DOHH2 (cell line): Measurements from ENCODE around the gene TMSB10.

ENCODE experiments used
- H3F3A ChIP-seq: fragments of 200-600 bp; sonication (generic), shearing (Covaris generic); 2 replicates; pipeline ENCODE4 v1.6.0; 2016; ENCODE audit warnings: antibody characterized with exemption, mild to moderate bottlenecking; ENCODE audit not compliant: control insufficient read depth, insufficient read depth
- H3K27ac ChIP-seq: fragments of 200-600 bp; sonication (generic); 2 replicates; pipeline ENCODE4 v1.5.1; 2014; ENCODE audit warnings: low read depth, mild to moderate bottlenecking, low read length, moderate library complexity
- H3K27me3 ChIP-seq: fragments of 200-600 bp; sonication (generic); 2 replicates; pipeline ENCODE4 v1.6.1; 2014; ENCODE audit warnings: mild to moderate bottlenecking, low read length, mixed read lengths; ENCODE audit not compliant: control insufficient read depth
- H3K36me3 ChIP-seq: fragments of 200-600 bp; sonication (generic); 2 replicates; pipeline ENCODE4 v1.6.1; 2014; ENCODE audit warnings: mild to moderate bottlenecking, low read length, moderate library complexity, mixed read lengths; ENCODE audit not compliant: control insufficient read depth
- H3K4me1 ChIP-seq: fragments of 200-600 bp; sonication (generic); 2 replicates; pipeline ENCODE4 v1.6.1; 2014; ENCODE audit warnings: mild to moderate bottlenecking, low read length, mixed read lengths; ENCODE audit not compliant: control insufficient read depth
- H3K4me2 ChIP-seq: fragments of 200-600 bp; sonication (generic); 2 replicates; pipeline ENCODE4 v1.6.0; 2014; ENCODE audit warnings: mild to moderate bottlenecking, low read length, moderate library complexity
- H3K4me3 ChIP-seq: fragments of 200-600 bp; sonication (generic); 2 replicates; pipeline ENCODE4 v1.5.1; 2014; ENCODE audit warnings: mild to moderate bottlenecking, low read length, mixed read lengths
- H3K79me2 ChIP-seq: fragments of 200-600 bp; sonication (generic); 2 replicates; pipeline ENCODE4 v1.6.1; 2014; ENCODE audit warnings: mild to moderate bottlenecking, low read length, mixed read lengths; ENCODE audit not compliant: control insufficient read depth
- H3K9me2 ChIP-seq: fragments of 200-600 bp; sonication (generic); replicated peaks from 2 replicates; pipeline ENCODE4 v1.6.1; 2014; ENCODE audit warnings: mild to moderate bottlenecking, low read length, mixed read lengths; ENCODE audit not compliant: control insufficient read depth
- H3K9me3 ChIP-seq: fragments of 200-600 bp; sonication (generic); 2 replicates; pipeline ENCODE4 v1.6.1; 2014; ENCODE audit warnings: antibody characterized with exemption, low read length, mixed read lengths; ENCODE audit not compliant: control insufficient read depth, insufficient read depth
- H4K20me1 ChIP-seq: fragments of 200-600 bp; sonication (generic); 2 replicates; pipeline ENCODE4 v1.6.0; 2014; ENCODE audit warnings: low read depth, mild to moderate bottlenecking, antibody characterized with exemption, low read length, moderate library complexity; ENCODE audit not compliant: control insufficient read depth, insufficient read depth
- EZH2phosphoT487 ChIP-seq: fragments of 200-600 bp; sonication (generic); IDR thresholded peaks from 2 replicates; pipeline ENCODE4 v1.6.1; 2017; ENCODE audit warnings: borderline replicate concordance, mild to moderate bottlenecking, antibody characterized with exemption, low read length, moderate library complexity, mixed read lengths
- TF ChIP-seq, protein P1 (sequence below): fragments of 200-600 bp; sonication (generic); IDR thresholded peaks from one replicate; pipeline ENCODE4 v1.5.1; 2014; ENCODE audit warnings: antibody characterized with exemption, mild to moderate bottlenecking, low read depth, low read length; ENCODE audit not compliant: poor library complexity, severe bottlenecking

TMSB10 gene

DNA sequence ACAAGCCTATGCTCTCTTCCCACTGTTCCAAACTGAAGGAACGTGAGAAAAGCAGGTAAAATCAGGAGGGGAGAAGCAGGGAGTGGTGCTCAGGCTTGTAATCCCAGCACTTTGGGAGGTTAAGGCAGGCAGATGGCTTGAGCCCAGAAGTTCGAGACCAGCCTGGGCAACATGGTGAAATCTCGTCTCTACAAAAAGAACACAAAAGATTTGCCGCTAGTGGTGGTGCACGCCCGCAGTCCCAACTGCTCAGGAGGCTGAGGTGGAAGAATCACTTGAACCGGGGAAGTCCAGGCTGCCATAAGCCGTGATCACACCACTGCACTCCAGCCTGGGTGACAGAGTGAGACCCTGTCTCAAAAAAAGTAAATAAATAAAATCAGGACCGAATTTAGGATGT is 1.3 kb upstream of the TMSB10 start:
- Histone ChIP-seq H3K27me3 (peaks cover 4% of the 10 kb centered on the region; the same call in 1 of the 2 replicates), H3K36me3 (peaks cover 33% of the 10 kb centered on the region), H4K20me1 (peaks cover 8% of the 10 kb centered on the region; the same call in 1 of the 2 replicates), H3K79me2 (peaks cover 24% of the 10 kb centered on the region), H3K9me3 (peaks cover 1% of the 10 kb centered on the region; the same call in 1 of the 2 replicates), H3K4me1 (peaks cover 24% of the 10 kb centered on the region), H3K9me2 (no peaks in the 10 kb centered on the region), H3K27ac (no peak overlapping the region), H3K4me2 (peak overlapping the region; percentile 73; the same call in 1 of the 2 replicates), H3F3A (peaks cover 21% of the 10 kb centered on the region), H3K4me3 (peak overlapping the region; percentile 97; the same call in 1 of the 2 replicates)
- TF ChIP-seq, protein P1, sequence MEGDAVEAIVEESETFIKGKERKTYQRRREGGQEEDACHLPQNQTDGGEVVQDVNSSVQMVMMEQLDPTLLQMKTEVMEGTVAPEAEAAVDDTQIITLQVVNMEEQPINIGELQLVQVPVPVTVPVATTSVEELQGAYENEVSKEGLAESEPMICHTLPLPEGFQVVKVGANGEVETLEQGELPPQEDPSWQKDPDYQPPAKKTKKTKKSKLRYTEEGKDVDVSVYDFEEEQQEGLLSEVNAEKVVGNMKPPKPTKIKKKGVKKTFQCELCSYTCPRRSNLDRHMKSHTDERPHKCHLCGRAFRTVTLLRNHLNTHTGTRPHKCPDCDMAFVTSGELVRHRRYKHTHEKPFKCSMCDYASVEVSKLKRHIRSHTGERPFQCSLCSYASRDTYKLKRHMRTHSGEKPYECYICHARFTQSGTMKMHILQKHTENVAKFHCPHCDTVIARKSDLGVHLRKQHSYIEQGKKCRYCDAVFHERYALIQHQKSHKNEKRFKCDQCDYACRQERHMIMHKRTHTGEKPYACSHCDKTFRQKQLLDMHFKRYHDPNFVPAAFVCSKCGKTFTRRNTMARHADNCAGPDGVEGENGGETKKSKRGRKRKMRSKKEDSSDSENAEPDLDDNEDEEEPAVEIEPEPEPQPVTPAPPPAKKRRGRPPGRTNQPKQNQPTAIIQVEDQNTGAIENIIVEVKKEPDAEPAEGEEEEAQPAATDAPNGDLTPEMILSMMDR: no peak
- no peak for TF ChIP-seq EZH2phosphoT487

DNA sequence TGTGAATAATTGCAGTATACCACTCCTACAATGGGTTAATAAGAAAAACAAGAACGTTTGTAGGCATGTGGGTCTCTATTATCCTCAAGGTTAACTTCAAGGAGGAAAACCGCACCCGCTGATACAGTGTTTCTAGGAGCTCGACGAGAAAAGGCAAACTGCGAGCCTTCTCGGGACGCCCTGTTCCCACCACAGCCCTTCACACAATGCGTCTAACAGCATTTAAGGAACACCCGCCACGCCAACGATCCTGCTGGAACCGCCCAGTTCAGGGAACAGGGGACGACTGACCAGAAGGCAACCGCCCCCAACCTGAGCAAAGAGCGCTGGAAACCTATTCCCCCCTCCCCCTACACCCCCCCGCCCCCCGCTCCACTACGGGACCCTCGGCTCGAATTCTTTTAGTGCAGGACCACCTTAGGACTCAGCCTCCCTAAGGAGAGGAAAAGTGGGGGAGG is 710 bp upstream of the TMSB10 start:
- no peaks in the 10 kb centered on the region for H3K9me2 ChIP-seq
- H3K4me1 ChIP-seq: peaks cover 24% of the 10 kb centered on the region
- H3F3A ChIP-seq: peaks cover 21% of the 10 kb centered on the region
- H3K4me3 ChIP-seq: peak overlapping the region; percentile 97
- H3K9me3 ChIP-seq: peaks cover 5% of the 10 kb centered on the region; the same call in 1 of the 2 replicates
- peak overlapping the region; percentile 73 for H3K4me2 ChIP-seq
- H3K27ac ChIP-seq: no peak overlapping the region
- H3K36me3 ChIP-seq: peaks cover 39% of the 10 kb centered on the region
- TF ChIP-seq EZH2phosphoT487: no peak
- TF ChIP-seq, protein P1: no peak
- peaks cover 24% of the 10 kb centered on the region for H3K79me2 ChIP-seq
- H4K20me1 ChIP-seq: peaks cover 8% of the 10 kb centered on the region; the same call in 1 of the 2 replicates
- peaks cover 4% of the 10 kb centered on the region; the same call in 1 of the 2 replicates for H3K27me3 ChIP-seq

GRCh38 chr2:84906108-84906899 is 848 bp downstream of the TMSB10 start:
- Histone ChIP-seq H3K4me3 (peak overlapping the region; percentile 97), H3K36me3 (peaks cover 42% of the 10 kb centered on the region), H3K9me2 (no peaks in the 10 kb centered on the region), H3K4me2 (peak overlapping the region; percentile 73), H3K9me3 (peaks cover 5% of the 10 kb centered on the region; the same call in 1 of the 2 replicates), H3K27me3 (peaks cover 4% of the 10 kb centered on the region; the same call in 1 of the 2 replicates), H3K4me1 (peaks cover 24% of the 10 kb centered on the region), H3K27ac (peak overlapping the region; percentile 66), H3F3A (peaks cover 25% of the 10 kb centered on the region), H4K20me1 (peaks cover 8% of the 10 kb centered on the region; the same call in 1 of the 2 replicates), H3K79me2 (peaks cover 24% of the 10 kb centered on the region)
- TF ChIP-seq, protein P1: no peak
- no peak for TF ChIP-seq EZH2phosphoT487
